Measurements from ENCODE around the gene SVOPL.

SVOPL gene

GRCh38 chr7:138564365-138564764 is 136.8 kb downstream of the SVOPL start:
- no peak for DNase-seq

GRCh38 chr7:138563808-138564207 is 137.4 kb downstream of the SVOPL start:
- DNase-seq: no peak

- no peak for DNase-seq
These were observed 141.7 kb downstream of the SVOPL start for GRCh38 chr7:138559448-138559847.

- no peak for DNase-seq
These were observed 144.2 kb downstream of the SVOPL start for GRCh38 chr7:138556771-138557484.

- no peak for DNase-seq
These were observed 145.5 kb downstream of the SVOPL start for GRCh38 chr7:138555684-138556083.

- DNase-seq: no peak
These were observed 146.5 kb downstream of the SVOPL start for GRCh38 chr7:138554674-138555073.

- no peak for DNase-seq
These were observed 147.4 kb downstream of the SVOPL start for GRCh38 chr7:138553805-138554204.

GRCh38 chr7:138551102-138551501 is 150.1 kb downstream of the SVOPL start:
- no peak for DNase-seq

- DNase-seq: no peak
These were observed 150.8 kb downstream of the SVOPL start for GRCh38 chr7:138550337-138550736.

- DNase-seq: no peak
These were observed 152.1 kb downstream of the SVOPL start for GRCh38 chr7:138549082-138549481.

- no peak for DNase-seq
These were observed 154.3 kb downstream of the SVOPL start for GRCh38 chr7:138546829-138547228.

- no peak for DNase-seq
These were observed 155.0 kb downstream of the SVOPL start for GRCh38 chr7:138546064-138546619.

GRCh38 chr7:138545123-138545522 is 156.0 kb downstream of the SVOPL start:
- no peak for DNase-seq

Data from hypothalamus (tissue), 51 donors.